HK-2 (cell line): ENCODE measurements around the gene GLT8D2.

Experiments used
- DNase-seq: peaks from one replicate; pipeline ENCODE4 v3.0.0-alpha.2; 2018; ENCODE audit not compliant: unreplicated experiment

GLT8D2 gene

GRCh38 chr12:104000807-104001434 lies 49.1 kb downstream of the GLT8D2 start:
- DNase-seq = no peak

- no peak for DNase-seq
Observed at GRCh38 chr12:103998976-103999375, 51.0 kb downstream of the GLT8D2 start.

GRCh38 chr12:103997286-103997900 lies 52.6 kb downstream of the GLT8D2 start:
- DNase-seq = no peak

GRCh38 chr12:103996595-103996994 lies 53.4 kb downstream of the GLT8D2 start:
- DNase-seq = no peak

- no peak for DNase-seq
Observed at GRCh38 chr12:103994235-103994634, 55.8 kb downstream of the GLT8D2 start.

GRCh38 chr12:103986829-103987228 lies 63.2 kb downstream of the GLT8D2 start:
- DNase-seq = no peak

GRCh38 chr12:103978384-103978982 lies 71.5 kb downstream of the GLT8D2 start:
- DNase-seq = no peak

- no peak for DNase-seq
Observed at GRCh38 chr12:103975368-103975767, 74.6 kb downstream of the GLT8D2 start.

- no peak for DNase-seq
Observed at GRCh38 chr12:103973909-103974308, 76.1 kb downstream of the GLT8D2 start.

GRCh38 chr12:103969391-103969790 lies 80.6 kb downstream of the GLT8D2 start:
- no peak for DNase-seq

- DNase-seq = no peak
Observed at GRCh38 chr12:103966736-103967135, 83.3 kb downstream of the GLT8D2 start.

GRCh38 chr12:103965590-103966504 lies 84.1 kb downstream of the GLT8D2 start, which contains the start of gene TDG:
Gene TDG (plus strand): TSS chr12:103965872. CDS start chr12:103966038, 166 bp downstream.
- DNase-seq = peak; percentile 97

GRCh38 chr12:103965255-103965589 lies 84.8 kb downstream of the GLT8D2 start:
- no peak for DNase-seq

- DNase-seq = no peak
Observed at GRCh38 chr12:103964805-103965204, 85.2 kb downstream of the GLT8D2 start.

GRCh38 chr12:103962493-103962892 lies 87.5 kb downstream of the GLT8D2 start:
- no peak for DNase-seq

GRCh38 chr12:103960616-103961227 lies 89.3 kb downstream of the GLT8D2 start:
- DNase-seq = no peak

- DNase-seq = no peak
Observed at GRCh38 chr12:103958621-103959020, 91.4 kb downstream of the GLT8D2 start.

- DNase-seq = no peak
Observed at GRCh38 chr12:103957865-103958388, 92.1 kb downstream of the GLT8D2 start.

- DNase-seq = no peak
Observed at GRCh38 chr12:103956509-103957027, 93.4 kb downstream of the GLT8D2 start.

GRCh38 chr12:103955811-103956508 lies 94.0 kb downstream of the GLT8D2 start:
- DNase-seq = no peak

- no peak for DNase-seq
Observed at GRCh38 chr12:103952497-103952896, 97.5 kb downstream of the GLT8D2 start.
